B cell (primary cell): ENCODE data around the gene ATXN1. TPM values are rescaled to one million over a fixed set of nuclear protein-coding genes. Genes with fewer than 3 reads are reported as not detected.

ENCODE experiments used
- ATAC-seq: fragments of 200-7000 bp; cut with Tn5 transposase; one replicate; pipeline ENCODE4 v1.10.0; 2021; ENCODE audit warnings: low read depth, mild to moderate bottlenecking, moderate number of reproducible peaks, moderate library complexity
- CTCF ChIA-PET: fragments of 350-600 bp; sonication (Branson Sonifier 250); formaldehyde crosslinking; loops from one replicate; lab custom pipeline; 2021; ENCODE audit warnings: antibody characterized with exemption, inconsistent platforms; lab: Charles Lee
- POLR2A ChIA-PET: fragments of 350-600 bp; sonication (Branson Sonifier 250); formaldehyde crosslinking; loops from one replicate; lab custom pipeline; 2021; ENCODE audit warnings: antibody characterized with exemption; lab: Charles Lee
- DNase-seq: peaks from one replicate; pipeline ENCODE4 v3.0.0; 2013
- H2AFZ ChIP-seq: 2 replicates; pipeline ENCODE4 v1.6.1; 2012; ENCODE audit warnings: mild to moderate bottlenecking, low read depth, low read length; ENCODE audit not compliant: insufficient read depth, poor library complexity, severe bottlenecking
- H3K27ac ChIP-seq, 2 donors: 1 replicate in 1 of 2; 2 replicates in 1 of 2; pipeline ENCODE4 v1.5.1; 2012 to 2013; ENCODE audit warnings: low read length in 2 of 2, mild to moderate bottlenecking in 2 of 2, moderate library complexity in 1 of 2
- H3K27me3 ChIP-seq, 4 experiments: fragments of 200-600 bp in 1 of 4; sonication (generic) in 1 of 4; replicated peaks in 1 of 4; 1 replicate in 2 of 4; 2 replicates in 2 of 4; pipeline versions ENCODE4 v1.6.1 to v1.7.0; 2013 to 2016; ENCODE audit warnings: low read length in 3 of 4, mild to moderate bottlenecking in 2 of 4, mixed read lengths in 1 of 4, moderate library complexity in 1 of 4; ENCODE audit not compliant: insufficient read depth in 4 of 4, control insufficient read depth in 3 of 4; ENCODE audit errors: control extremely low read depth in 1 of 4
- H3K36me3 ChIP-seq, 2 experiments: replicated peaks in 1 of 2; 1 replicate in 1 of 2; 2 replicates in 1 of 2; pipeline versions ENCODE4 v1.6.1 to v1.7.1; 2013; ENCODE audit warnings: low read length in 1 of 2; ENCODE audit not compliant: insufficient read depth in 2 of 2, control insufficient read depth in 1 of 2; ENCODE audit errors: control extremely low read depth in 1 of 2, extremely low read depth in 1 of 2
- H3K4me1 ChIP-seq, 2 donors: fragments of 200-600 bp in 1 of 2; sonication (generic) in 1 of 2; 1 replicate in 1 of 2; 2 replicates in 1 of 2; pipeline versions ENCODE4 v1.5.1 to v1.6.1; 2013 to 2017; ENCODE audit warnings: low read length in 2 of 2; ENCODE audit not compliant: control insufficient read depth in 2 of 2, insufficient read depth in 2 of 2
- H3K4me2 ChIP-seq: replicated peaks from 2 replicates; pipeline ENCODE3; 2012; ENCODE audit warnings: mild to moderate bottlenecking, low read depth, low read length; ENCODE audit not compliant: poor library complexity, severe bottlenecking
- H3K4me3 ChIP-seq, 5 experiments: fragments of 200-600 bp in 1 of 5; sonication (generic) in 1 of 5; 1 replicate in 3 of 5; 2 replicates in 2 of 5; pipeline versions ENCODE4 v1.5.1 to v1.7.0; 2011 to 2016; ENCODE audit warnings: low read length in 4 of 5, mild to moderate bottlenecking in 4 of 5, low read depth in 2 of 5, control low read depth in 1 of 5, moderate library complexity in 1 of 5; ENCODE audit not compliant: insufficient read depth in 1 of 5; ENCODE audit errors: control extremely low read depth in 1 of 5, extremely low read depth in 1 of 5
- H3K79me2 ChIP-seq: fragments of 200-600 bp; sonication (generic); one replicate; pipeline ENCODE4 v1.6.0; 2016; ENCODE audit warnings: low read length; ENCODE audit not compliant: control insufficient read depth, insufficient read depth
- H3K9ac ChIP-seq: fragments of 200-600 bp; sonication (generic); 2 replicates; pipeline ENCODE4 v1.6.1; 2017; ENCODE audit warnings: mild to moderate bottlenecking, low read length, moderate library complexity
- H3K9me3 ChIP-seq, 3 donors: one replicate each; pipeline versions ENCODE4 v1.6.1 to v1.7.1; 2013; ENCODE audit warnings: low read length in 2 of 3; ENCODE audit not compliant: control insufficient read depth in 2 of 3, insufficient read depth in 1 of 3; ENCODE audit errors: control extremely low read depth in 1 of 3
- H4K20me1 ChIP-seq: 2 replicates; pipeline ENCODE4 v1.6.0; 2012; ENCODE audit warnings: mild to moderate bottlenecking, low read length; ENCODE audit not compliant: insufficient read depth, control insufficient read depth, poor library complexity, severe bottlenecking
- H3K27ac Mint-ChIP-seq: one replicate; pipeline ENCODE4 v1.8.0; 2021; ENCODE audit warnings: mixed read lengths
- H3K27me3 Mint-ChIP-seq: one replicate; pipeline ENCODE4 v1.8.0; 2021; ENCODE audit warnings: mixed read lengths
- H3K4me1 Mint-ChIP-seq: one replicate; pipeline ENCODE4 v1.8.0; 2021; ENCODE audit warnings: mixed read lengths
- H3K4me3 Mint-ChIP-seq: one replicate; pipeline ENCODE4 v1.8.0; 2021; ENCODE audit warnings: mixed read lengths
- H3K9me3 Mint-ChIP-seq: one replicate; pipeline ENCODE4 v1.8.0; 2022; ENCODE audit warnings: mixed read lengths; ENCODE audit not compliant: insufficient read depth
- EZH2 ChIP-seq: IDR thresholded peaks from 2 replicates; pipeline ENCODE4 v1.6.1; 2012; ENCODE audit warnings: borderline replicate concordance, low read depth, mild to moderate bottlenecking, moderate library complexity, low read length; ENCODE audit not compliant: insufficient read depth, poor library complexity, severe bottlenecking
- WGBS: methylation state at CpG from one replicate; pipeline ENCODE4 v1.1.5; 2013; ENCODE audit warnings: missing lambda C conversion rate; ENCODE audit not compliant: insufficient coverage; 5-methylcytosine and 5-hydroxymethylcytosine counted together
- intact Hi-C: fragments of 100-400 bp; cut with micrococcal nuclease; formaldehyde crosslinking; loops from one replicate; pipeline ENCODE4 v1.10.0; 2022
- polyA plus RNA-seq: library from polyadenylated mRNA; depleted of rRNA; stranded (reverse); fragments of >200 nt; gene quantifications from 2 replicates; pipeline ENCODE4 v1.2.3, GENCODE V29; 2012
- total RNA-seq, 2 donors: library from RNA; stranded (reverse); fragments of 120-200 nt in 1 of 2; gene quantifications; 1 replicate in 1 of 2; 2 replicates in 1 of 2; pipeline versions ENCODE4 v1.2.3 to v1.2.4, GENCODE V29; 2013 to 2022
- TF ChIP-seq, protein P1 (sequence below): fragments of 200-600 bp; IDR thresholded peaks from one replicate; pipeline ENCODE4 v1.8.0; 2022; ENCODE audit warnings: antibody characterized with exemption, mild to moderate bottlenecking

ATXN1 gene
- total and polyA plus RNA-seq, 2 donors (not counting 1 experiment from before 2014, with no cell fraction given), result 5.7 to 63.8 TPM

DNA sequence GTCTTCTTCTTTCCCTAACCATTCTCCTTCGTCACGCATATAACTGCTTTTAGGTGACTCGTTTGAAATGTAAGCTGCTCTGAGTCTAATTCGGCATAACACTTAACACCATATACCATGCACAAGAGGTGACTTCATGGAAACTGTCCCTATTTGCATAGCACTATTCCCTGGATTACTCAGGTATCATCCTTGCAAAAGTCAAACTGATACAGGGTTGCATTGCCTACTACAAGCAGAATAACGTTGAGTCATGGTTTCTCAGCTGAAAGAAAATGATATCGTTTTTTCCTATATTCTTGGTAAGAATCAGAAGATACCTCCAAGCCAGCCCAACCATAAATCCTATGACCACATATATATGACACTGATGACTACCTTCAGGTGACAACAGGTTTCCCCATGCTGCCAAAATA lies 227.5 kb downstream of the ATXN1 start:
- Histone ChIP-seq H3K9ac (no peak overlapping the region), H3K4me1 (no peaks in the 10 kb centered on the region), H3K27ac (no peak overlapping the region), H3K9me3 (no peaks in the 10 kb centered on the region), H3K4me2 (no peak overlapping the region), H3K4me3 (no peak overlapping the region), H3K79me2 (no peaks in the 10 kb centered on the region), H2AFZ (no peak overlapping the region), H4K20me1 (no peaks in the 10 kb centered on the region), H3K27me3 (no peaks in the 10 kb centered on the region), H3K36me3 (no peaks in the 10 kb centered on the region)
- Mint-ChIP-seq H3K27ac (no peak overlapping the region), H3K4me3 (no peak overlapping the region), H3K4me1 (peaks cover 8% of the 10 kb centered on the region), H3K27me3 (no peaks in the 10 kb centered on the region), H3K9me3 (no peaks in the 10 kb centered on the region)
- DNase-seq (no peak), ATAC-seq (no peak)
- ChIA-PET CTCF (no interaction called here), POLR2A (no interaction called here)
- no peak for TF ChIP-seq EZH2
- TF ChIP-seq, protein P1, sequence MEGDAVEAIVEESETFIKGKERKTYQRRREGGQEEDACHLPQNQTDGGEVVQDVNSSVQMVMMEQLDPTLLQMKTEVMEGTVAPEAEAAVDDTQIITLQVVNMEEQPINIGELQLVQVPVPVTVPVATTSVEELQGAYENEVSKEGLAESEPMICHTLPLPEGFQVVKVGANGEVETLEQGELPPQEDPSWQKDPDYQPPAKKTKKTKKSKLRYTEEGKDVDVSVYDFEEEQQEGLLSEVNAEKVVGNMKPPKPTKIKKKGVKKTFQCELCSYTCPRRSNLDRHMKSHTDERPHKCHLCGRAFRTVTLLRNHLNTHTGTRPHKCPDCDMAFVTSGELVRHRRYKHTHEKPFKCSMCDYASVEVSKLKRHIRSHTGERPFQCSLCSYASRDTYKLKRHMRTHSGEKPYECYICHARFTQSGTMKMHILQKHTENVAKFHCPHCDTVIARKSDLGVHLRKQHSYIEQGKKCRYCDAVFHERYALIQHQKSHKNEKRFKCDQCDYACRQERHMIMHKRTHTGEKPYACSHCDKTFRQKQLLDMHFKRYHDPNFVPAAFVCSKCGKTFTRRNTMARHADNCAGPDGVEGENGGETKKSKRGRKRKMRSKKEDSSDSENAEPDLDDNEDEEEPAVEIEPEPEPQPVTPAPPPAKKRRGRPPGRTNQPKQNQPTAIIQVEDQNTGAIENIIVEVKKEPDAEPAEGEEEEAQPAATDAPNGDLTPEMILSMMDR, result no peak
- 87% methylated on average over 6 of the region's 6 CpGs for WGBS
- intact Hi-C loops, result no loop called here

DNA sequence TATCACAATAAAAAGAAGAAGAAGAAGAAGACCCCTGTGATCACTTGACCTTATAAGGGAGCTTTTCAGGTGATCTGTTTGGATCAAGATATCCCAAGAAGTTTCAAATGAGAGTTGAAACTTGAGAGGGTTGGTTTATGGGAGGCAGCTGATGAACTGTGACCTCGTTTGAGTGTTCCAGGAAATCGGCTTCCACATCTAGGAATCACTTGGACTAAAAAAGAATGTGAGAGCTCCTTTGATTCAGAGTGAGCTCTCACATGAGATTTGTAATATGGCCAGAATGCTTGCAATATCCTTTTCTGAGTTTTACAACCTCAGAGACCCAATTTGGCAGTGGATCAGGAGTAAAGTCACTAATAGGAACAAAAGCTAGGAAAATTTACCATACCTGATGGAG lies 228.1 kb downstream of the ATXN1 start:
- Mint-ChIP-seq H3K4me1 (peaks cover 8% of the 10 kb centered on the region), H3K27ac (no peak overlapping the region), H3K27me3 (no peaks in the 10 kb centered on the region), H3K9me3 (no peaks in the 10 kb centered on the region), H3K4me3 (no peak overlapping the region)
- H4K20me1 ChIP-seq, result no peaks in the 10 kb centered on the region
- TF ChIP-seq EZH2, result no peak
- TF ChIP-seq, protein P1, result no peak
- no peaks in the 10 kb centered on the region for H3K4me1 ChIP-seq
- H3K9me3 ChIP-seq, result no peaks in the 10 kb centered on the region
- H3K4me2 ChIP-seq, result no peak overlapping the region
- H3K27ac ChIP-seq, result no peak overlapping the region
- no peaks in the 10 kb centered on the region for H3K27me3 ChIP-seq
- no peaks in the 10 kb centered on the region for H3K36me3 ChIP-seq
- no peak for DNase-seq
- no peak overlapping the region for H3K4me3 ChIP-seq
- H3K9ac ChIP-seq, result no peak overlapping the region
- CTCF ChIA-PET, result no interaction called here
- POLR2A ChIA-PET, result no interaction called here
- H2AFZ ChIP-seq, result no peak overlapping the region
- no peak for ATAC-seq
- WGBS, result 96% methylated on average over 2 of the region's 2 CpGs
- H3K79me2 ChIP-seq, result no peaks in the 10 kb centered on the region
- intact Hi-C loops, result no loop called here
